Stromal cell of bone marrow (primary cell): ENCODE data around the gene PLA2G10.
"Not testable (repeated sequence)": the region's sequence is repeated elsewhere in the genome, so short reads cannot be mapped to it uniquely, and the experiment has no call there.

ENCODE experiments used
- DNase-seq: peaks from one replicate; pipeline ENCODE4 v3.0.0-alpha.2; 2012; ENCODE audit warnings: low read depth

The PLA2G10 gene

DNA sequence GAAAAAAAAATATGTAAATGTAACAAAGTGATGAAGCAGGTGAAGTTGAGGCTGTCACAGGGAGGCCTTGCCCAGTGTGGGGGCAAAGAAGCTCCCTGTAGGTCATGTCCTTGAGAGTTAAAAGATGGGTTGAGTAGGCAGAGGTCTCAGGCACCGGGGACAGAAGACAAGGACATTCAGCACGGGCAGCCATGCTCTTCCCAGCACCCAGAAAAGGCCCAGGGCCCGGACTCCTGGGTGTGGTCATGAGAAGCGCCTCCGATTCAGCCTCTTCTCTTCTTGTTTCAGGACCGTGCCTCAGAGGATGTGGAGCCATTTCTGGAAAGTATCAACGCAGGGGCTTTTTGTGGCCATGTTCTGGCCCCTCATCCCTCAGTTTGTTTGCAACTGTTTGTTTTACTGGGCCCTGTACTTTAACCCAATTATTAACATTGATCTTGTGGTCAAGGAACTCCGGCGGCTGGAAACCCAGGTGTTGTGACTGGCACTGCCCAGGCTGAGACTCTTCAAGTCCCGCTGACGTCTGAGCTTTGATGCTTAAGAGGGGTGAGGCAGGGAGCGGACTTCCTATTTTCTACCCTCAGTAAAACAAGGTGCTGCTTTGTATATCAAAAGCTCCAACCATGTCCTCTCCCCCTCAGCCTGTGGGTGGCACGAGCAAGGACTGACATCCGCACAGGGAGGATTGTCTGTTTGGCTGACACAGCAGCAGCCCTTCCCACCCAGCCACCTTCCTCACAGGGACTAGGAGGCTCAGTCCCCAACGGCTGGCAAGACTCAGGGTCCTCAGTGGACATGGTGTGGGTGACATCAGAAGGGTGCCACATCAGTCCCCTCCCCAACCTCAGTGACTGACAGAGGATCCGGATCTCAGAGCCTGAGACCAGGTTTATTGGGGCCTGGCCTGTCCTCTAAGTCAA is 26.5 kb downstream of the PLA2G10 start:
- no peak for DNase-seq

DNA sequence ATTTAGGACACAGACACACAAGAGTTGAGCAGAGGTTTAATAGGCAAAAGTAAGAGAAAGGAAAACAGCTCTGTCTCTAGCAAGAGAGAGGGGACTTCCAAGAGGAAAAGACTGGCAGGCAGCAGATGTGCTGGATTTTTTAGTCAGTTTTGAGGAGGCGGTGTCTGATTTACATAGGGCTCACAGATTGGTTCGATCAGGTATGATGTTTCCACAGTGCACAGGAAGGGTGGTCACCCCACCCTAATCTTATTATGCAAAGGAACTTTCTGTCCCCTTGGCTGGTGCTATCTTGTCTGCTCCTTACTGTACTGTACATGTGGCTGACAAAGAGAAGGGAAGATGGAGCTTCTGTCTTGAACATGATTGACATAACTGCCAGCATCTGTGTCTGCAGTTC is 36.0 kb downstream of the PLA2G10 start:
- no peak for DNase-seq

DNA sequence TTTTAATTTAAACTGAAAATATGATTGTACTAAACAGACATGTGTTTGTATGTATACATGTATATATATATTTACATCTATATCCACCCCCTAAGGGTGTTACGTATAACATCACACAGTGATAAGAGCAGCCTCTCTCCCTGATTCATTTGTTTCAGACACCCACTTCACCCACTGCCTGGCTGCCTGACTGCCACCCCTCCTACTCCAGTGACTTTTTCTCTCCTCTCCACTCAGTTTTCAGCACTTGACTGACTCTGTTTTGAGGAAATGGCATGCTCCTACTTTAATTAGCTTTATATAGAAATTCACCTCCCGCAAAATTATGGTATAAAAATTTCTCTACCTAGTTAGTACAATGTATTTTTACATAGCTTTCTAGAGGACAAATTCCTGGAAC is 41.4 kb downstream of the PLA2G10 start:
- DNase-seq: no peak

DNA sequence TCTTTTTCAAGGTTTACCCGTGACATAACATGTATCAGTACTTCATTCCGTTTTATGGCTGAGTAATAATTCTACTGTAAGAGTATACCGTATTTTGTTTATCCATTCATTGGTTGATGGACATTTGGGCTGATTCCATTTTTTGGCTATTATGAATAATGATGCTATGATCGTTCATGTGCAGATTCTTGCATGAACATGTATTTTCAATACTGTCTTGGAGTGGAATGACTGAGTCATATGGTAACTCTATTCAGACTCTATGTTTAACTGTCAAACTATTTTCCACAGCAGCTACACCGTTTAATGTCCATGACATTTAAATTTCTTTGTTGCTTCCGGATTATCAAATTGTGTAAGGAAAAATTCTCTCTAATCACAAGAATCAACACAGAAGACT is 43.5 kb downstream of the PLA2G10 start:
- no peak for DNase-seq

DNA sequence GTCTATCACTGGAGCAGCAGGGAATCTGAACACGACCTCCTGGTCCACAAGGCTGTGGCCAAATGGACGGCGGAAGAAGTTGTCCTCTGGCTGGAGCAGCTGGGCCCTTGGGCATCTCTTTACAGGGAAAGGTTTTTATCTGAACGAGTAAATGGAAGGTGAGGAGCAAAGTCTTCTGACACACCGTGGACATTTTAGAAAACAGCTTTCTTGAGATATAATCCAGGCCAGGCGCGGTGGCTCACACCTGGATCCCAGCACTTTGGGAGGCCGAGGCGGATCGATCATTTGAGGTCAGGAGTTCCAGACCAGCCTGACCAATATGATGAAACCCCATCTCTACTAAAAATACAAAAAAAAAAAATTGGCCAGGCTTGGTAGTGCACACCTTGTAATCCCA is 44.3 kb downstream of the PLA2G10 start:
- DNase-seq: no peak

DNA sequence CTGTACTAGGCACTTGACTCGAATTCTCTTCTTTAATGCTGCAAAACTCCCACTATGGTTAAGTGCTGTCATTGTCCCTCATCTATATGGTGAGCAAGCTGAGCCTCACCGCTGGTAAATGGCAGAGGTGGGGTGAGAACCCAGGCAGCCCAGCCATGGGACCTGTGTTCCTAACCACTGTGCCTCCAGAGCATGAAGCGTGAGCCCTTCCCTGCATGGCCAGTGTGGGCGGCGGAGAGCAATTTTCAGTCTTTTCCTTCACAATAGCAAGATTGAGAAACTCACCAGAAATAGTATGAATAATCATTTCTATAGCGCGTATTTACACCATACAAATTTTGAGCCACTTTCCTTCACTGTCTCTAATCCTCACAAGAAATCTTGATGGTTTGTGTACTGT is 52.2 kb downstream of the PLA2G10 start:
- no peak for DNase-seq

DNA sequence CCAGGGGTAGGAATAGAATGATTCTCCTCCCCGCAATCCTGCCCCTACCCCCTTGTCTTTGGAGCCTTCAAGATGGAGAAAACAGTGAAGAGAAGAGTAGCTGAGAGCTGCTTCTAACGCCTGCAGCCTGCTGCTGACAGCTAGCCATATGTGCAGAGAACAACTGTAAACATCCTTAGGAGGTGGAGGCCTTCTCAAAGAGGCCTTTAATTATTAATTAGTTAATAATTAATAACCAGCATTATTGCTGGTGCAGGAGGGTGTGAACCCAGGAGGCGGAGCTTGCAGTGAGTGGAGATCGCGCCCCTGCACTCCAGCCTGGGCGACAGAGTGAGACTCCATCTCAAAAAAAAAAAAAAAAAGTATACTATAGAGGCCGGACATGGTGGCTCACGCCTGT is 52.9 kb downstream of the PLA2G10 start:
- DNase-seq: no peak

DNA sequence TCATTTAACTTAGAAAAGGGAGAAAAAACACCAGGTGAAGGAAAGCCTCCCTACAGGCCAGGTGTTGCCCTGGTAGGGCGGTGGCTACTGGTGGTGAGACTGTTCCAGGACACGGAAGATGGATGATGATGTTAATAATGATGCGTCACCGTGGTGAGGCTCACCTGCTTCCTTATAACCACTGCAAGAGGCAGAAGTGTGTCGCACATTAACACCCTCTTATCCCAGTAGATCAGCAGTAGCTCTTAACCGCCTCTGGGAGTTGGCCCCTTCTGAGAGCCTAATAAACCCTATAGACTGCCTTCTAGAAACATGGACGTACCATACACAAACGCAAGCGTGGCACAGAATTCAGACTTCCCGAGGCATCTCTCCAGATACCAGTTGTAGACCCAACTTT is 53.6 kb downstream of the PLA2G10 start:
- no peak for DNase-seq

DNA sequence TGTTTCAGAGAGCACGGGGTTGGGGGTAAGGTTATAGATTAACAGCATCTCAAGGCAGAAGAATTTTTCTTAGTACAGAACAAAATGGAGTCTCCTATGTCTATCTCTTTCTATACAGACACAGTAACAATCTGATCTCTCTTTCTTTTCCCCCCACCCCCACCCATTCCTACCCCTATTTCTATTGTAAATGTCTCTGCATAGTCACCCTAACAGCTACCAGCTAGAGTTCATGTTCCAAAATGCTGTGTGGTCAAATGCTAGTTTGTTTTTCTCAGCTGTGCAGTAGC is 57.2 kb downstream of the PLA2G10 start:
- not testable (repeated sequence) for DNase-seq

DNA sequence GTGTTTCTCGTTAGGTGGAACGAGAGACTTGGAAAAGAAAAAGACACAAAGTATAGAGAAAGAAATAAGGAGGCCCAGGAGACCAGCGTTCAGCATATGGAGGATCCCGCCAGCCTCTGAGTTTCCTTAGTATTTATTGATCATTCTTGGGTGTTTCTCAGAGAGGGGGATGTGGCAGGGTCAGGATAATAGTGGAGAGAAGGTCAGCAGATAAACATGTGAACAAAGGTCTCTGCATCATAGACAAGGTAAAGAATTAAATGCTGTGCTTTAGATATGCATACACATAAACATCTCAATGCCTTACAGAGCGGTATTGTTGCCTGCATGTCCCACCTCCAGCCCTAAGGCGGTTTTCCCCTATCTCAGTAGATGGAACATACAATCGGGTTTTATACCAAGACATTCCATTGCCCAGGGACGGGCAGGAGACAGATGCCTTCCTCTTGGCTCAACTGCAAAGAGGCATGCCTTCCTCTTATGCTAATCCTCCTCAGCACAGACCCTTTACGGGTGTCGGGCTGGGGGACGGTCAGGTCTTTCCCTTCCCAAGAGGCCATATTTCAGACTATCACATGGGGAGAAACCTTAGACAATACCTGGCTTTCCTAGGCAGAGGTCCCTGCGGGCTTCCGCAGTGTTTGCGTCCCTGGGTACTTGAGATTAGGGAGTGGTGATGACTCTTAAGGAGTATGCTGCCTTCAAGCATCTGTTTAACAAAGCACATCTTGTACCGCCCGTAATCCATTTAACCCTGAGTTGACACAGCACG is 57.7 kb downstream of the PLA2G10 start:
- not testable (repeated sequence) for DNase-seq

DNA sequence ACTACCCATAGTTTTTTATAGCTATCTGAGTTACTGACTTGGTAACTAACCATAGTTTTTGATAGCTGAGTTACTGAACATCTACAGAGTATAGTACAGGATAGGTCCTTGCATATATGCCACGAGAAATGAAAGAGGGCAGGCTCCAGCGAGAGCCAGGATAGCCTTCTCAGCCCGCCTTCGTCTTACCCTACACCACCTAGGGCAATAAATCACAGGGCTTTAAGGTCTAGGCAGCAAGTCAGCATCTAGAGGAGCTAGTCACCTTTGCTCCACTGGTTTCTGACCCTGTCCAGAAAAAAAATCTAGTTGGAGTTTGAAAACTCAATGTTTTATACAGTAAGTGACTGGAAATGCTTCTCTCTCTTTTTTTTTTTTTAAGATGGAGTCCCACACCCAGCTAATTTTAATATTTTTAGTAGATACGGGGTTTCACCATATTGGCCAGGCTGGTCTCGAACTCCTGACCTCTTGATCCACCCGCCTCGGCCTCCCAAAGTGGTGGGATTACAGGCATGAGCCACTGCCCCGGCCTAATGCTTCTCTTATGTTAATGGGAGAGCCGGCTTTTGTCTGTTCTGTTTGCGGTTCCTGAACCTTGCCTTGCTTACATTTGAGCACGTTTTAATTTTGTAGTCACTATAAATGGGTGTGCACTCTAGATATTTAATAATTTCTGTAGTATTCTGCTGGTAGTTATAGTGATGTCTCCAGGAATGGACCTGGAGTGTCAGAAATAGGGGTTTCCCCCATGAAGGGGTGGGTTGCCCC is 58.5 kb downstream of the PLA2G10 start:
- DNase-seq: no peak

DNA sequence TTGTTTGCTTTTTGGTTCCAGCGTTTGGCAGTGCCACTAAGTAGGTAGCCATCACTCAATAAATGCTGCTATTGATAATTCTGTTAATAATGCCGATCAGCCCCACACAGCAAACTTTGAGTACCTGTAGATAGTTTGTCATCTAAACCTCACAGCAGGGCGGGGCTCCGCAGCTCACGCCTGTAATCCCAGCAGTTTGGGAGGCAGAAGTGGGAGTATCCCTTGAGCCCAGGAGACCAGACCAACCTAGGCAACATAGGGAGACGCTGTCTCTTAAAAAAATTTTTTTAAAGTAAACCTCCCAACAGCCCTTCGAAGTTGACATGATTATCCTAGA is 59.8 kb downstream of the PLA2G10 start:
- no peak for DNase-seq

DNA sequence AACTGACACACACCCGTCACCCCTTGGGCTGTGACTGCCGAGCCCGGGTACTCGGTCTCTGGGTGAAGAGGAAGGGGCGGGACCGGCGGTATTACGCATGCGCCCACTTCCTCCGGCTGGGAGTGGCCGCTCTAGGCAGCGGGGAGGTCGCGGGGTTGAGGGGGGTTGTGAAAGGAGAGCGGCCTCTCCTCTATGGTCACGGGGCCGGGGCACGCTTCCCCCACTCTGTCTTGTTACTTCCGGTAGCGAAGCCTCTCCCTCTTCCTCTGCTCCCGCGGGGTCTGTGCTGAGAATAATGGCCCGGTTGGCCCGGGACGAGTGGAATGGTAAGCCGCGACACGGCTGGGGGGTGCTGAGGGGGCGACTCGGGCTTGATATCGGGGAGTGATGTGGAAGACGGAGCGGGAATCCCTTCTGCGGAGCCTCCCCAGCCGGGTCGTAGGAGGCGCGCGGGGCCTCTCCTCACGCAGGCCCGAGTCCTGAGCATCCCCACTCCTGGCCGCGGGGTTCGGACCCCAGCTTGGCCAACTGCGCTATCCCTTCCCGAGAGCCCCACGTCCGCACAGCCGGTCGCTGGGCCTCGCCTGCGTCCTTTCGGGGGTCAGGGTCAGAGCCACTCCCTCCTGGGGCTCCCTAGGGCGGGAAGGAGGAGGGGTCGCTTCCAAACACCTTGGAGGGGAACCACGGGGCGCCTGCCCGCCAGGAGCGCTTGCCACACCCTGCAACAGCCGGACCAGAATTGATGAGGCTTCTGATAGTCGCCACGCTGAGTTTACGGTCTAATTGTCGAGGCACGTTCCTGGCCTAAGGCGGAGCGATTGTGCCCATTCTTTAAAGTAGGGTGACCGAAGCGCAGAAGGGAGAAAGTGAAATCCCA is 61.2 kb downstream of the PLA2G10 start, which contains the start of gene BFAR:
BFAR (plus strand) TSS at position 259 of the 877 bp plus-strand sequence. CDS start 11,396 bp downstream, outside the sequence.
- DNase-seq: peak; percentile 96

DNA sequence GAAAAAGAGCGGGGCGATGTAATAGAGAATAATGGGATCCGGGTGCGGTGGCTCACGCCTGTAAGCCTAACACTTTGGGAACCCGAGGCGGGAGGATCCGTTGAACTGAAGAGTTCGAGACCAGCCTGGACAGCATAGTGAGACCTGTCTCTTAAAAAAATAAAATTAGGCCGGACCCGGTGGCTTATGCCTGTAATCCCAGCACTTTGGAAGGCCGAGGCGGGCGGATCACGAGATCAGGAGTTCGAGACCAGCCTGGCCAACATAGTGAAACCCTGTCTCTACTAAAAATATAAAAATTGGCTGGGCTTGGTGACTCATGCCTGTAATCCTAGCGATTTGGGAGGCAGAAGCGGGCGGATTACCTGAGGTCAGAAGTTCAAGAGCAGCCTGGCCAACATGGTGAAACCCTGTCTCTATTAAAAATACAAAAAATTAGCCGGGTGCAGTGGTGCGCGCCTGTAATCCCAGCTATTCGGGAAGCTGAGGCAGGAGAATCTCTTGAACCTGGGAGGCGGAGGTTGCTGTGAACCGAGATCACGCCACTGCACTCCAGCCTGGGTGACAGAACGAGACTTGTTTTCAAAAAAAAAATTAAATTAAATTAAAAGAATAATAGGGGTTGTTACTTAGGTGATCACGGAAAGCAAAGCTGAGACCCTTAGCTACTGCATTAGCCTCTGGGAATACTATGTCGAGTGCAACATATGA is 63.3 kb downstream of the PLA2G10 start:
- DNase-seq: not testable (repeated sequence)

DNA sequence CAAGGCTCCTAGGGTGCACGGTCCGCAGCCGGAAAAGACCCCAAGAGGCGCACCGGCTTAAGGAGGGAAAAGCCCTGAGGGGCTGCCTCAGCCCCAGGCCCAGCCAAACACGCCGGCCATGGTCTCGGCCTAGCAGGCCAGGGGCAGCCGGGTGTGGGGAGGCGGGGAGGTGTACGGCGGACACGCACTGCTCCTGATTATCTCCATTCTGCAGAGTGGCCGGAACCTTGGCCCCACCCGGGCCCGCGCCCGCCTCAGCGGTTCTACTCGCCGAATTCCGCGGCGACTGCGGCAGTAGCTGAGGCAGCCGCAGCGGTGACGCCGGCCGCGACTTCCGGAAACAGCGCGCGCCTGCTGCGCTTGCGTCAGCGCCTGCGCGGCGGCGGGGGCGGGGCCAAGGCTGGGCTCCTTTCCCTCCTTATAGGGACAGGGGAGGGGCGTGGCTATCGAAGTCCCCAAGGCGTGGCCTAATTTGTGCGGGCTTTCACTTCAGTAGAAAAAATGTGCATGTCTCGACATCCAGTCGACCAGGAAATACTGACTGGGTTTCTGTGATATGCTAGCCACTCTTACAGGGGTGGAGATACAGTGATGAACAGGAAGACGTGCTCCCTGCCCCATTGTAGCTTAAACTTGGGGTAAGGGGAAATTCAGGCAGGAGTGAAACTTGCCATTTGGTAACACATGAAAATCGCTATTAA is 64.0 kb downstream of the PLA2G10 start, which contains the start of gene PARN:
PARN (minus strand) TSS at position 342 of the 701 bp plus-strand sequence; CDS start at position 207, 135 bp downstream.
- peak; percentile 89 for DNase-seq

DNA sequence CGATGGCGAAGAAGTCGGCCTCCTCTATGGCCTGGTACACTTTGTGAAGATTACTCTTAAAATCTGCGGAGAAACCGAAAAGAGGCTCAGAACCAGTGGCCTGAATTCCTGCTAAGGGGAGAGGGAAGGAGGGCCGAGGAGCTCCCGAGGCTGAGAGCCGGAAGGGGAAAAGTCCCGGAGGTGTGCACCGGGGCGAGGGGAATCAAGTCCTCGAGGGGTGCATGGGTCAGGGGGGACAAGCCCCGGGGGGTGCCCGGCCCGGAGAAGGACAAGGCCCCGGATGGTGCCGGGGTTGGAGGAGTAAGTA is 64.5 kb downstream of the PLA2G10 start:
- no peak for DNase-seq

DNA sequence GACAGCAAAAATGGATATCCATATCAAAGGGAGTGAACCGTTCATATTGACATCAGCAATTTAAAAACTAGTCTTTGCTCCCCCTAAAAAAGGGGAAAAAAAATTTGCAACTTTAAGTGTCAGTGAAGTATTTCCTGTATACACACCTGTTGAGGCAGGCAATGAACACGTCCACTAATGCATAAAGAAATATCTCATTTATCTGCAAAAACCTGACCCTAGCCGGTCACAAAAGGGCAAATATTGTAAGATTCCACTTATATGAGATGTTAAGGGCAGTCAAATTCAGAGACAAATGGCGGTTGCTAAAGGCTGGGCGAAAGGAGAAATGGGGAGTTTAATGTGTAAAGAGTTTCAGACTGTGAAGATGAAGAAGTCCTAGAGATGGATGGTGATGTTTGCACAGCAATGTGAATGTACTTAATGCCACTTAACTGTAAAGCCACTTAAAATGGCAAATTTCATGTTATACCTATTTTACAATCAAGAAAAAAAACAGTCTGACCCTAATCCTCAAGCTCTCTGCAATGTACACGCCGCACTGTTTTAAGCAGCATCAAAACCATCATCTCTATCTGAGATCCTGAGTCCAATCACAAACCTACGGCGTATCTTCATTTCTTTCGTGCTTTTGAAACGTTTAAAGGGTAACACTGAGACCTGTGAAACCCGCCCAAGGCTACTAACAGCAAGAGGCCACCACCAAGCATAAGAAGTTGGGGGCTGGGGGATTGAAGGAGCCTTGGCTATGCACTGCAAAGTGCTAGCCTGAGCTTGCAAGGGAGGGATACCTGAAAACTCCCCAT is 65.1 kb downstream of the PLA2G10 start:
- DNase-seq: no peak

DNA sequence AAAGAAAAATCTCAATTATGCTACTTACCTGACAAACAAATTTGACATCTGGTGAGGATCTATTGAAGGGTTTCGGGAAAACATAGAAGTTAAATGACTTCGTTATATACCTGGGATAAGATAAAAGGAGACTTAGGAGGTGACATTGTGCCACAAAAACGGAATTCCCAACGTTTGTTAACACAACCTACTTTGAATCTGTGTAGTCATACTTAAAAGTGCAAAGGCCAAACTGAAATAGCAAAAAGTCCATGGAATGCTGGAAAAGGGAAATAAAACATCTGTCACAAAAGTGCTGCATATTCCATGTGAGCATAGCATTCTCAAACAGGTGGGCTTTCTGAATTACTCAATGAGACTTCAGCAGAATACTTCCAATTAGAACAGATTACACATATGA is 67.0 kb downstream of the PLA2G10 start:
- no peak for DNase-seq
